Keratinocyte (primary cell): Measurements from ENCODE around the gene EXD2. TPM values are rescaled to one million over a fixed set of nuclear protein-coding genes. Genes with fewer than 3 reads are reported as not detected.

Experiments
- DNase-seq: peaks from one replicate; pipeline ENCODE4 v3.0.0-alpha.2; 2011; ENCODE audit warnings: low read depth, missing footprints, low spot score
- FAIRE-seq: peaks from 2 replicates; lab custom pipeline; 2011; peaks lifted over from hg19 to GRCh38; lab: Jason Lieb, UNC
- H2AFZ ChIP-seq: 2 replicates; pipeline ENCODE4 v1.6.0; 2012; ENCODE audit warnings: low read length, control low read depth, inconsistent platforms; ENCODE audit not compliant: control insufficient read depth
- H3K27ac ChIP-seq: 2 replicates; pipeline ENCODE4 v1.5.1; 2011; ENCODE audit warnings: low read length; ENCODE audit not compliant: control insufficient read depth, insufficient read depth
- H3K27me3 ChIP-seq: 3 replicates; pipeline ENCODE4 v1.6.0; 2011; ENCODE audit warnings: low read length; ENCODE audit not compliant: control insufficient read depth, insufficient read depth; ENCODE audit errors: extremely low read depth
- H3K36me3 ChIP-seq, 2 experiments: 2 replicates in 1 of 2; 3 replicates in 1 of 2; pipeline ENCODE4 v1.5.1; 2011; ENCODE audit warnings: low read length in 2 of 2, mild to moderate bottlenecking in 1 of 2; ENCODE audit not compliant: control insufficient read depth in 2 of 2, insufficient read depth in 2 of 2; ENCODE audit errors: extremely low read depth in 1 of 2
- H3K4me1 ChIP-seq: 3 replicates; pipeline ENCODE4 v1.5.1; 2011; ENCODE audit warnings: low read length; ENCODE audit not compliant: control insufficient read depth, insufficient read depth; ENCODE audit errors: extremely low read depth
- H3K4me2 ChIP-seq: 3 replicates; pipeline ENCODE4 v1.6.0; 2011; ENCODE audit warnings: low read depth, low read length; ENCODE audit not compliant: control insufficient read depth, insufficient read depth; ENCODE audit errors: extremely low read depth
- H3K4me3 ChIP-seq, 3 experiments: fragments of 200-600 bp in 1 of 3; sonication (generic) in 1 of 3; 2 replicates in 2 of 3; 3 replicates in 1 of 3; pipeline ENCODE4 v1.5.1; 2011 to 2016; ENCODE audit warnings: low read length in 3 of 3, mild to moderate bottlenecking in 3 of 3, control low read depth in 2 of 3, inconsistent platforms in 1 of 3, low read depth in 1 of 3, mixed read lengths in 1 of 3, mixed run types in 1 of 3, moderate library complexity in 1 of 3; ENCODE audit not compliant: control insufficient read depth in 2 of 3, insufficient read depth in 2 of 3; ENCODE audit errors: extremely low read depth in 1 of 3
- H3K79me2 ChIP-seq: 2 replicates; pipeline ENCODE4 v1.6.0; 2012; ENCODE audit warnings: low read length; ENCODE audit not compliant: control insufficient read depth, insufficient read depth
- H3K9ac ChIP-seq: 3 replicates; pipeline ENCODE4 v1.6.0; 2011; ENCODE audit warnings: low read length; ENCODE audit not compliant: control insufficient read depth, insufficient read depth; ENCODE audit errors: extremely low read depth
- H3K9me1 ChIP-seq: 3 replicates; pipeline ENCODE4 v1.6.0; 2011; ENCODE audit warnings: low read length; ENCODE audit not compliant: control insufficient read depth, insufficient read depth; ENCODE audit errors: extremely low read depth
- H3K9me3 ChIP-seq: 2 replicates; pipeline ENCODE4 v1.5.1; 2012; ENCODE audit warnings: low read depth, low read length; ENCODE audit not compliant: control insufficient read depth
- H4K20me1 ChIP-seq: 3 replicates; pipeline ENCODE4 v1.6.0; 2011; ENCODE audit warnings: low read length; ENCODE audit not compliant: control insufficient read depth, insufficient read depth; ENCODE audit errors: extremely low read depth
- EZH2 ChIP-seq: IDR thresholded peaks from one replicate; pipeline ENCODE4 v1.6.1; 2012; ENCODE audit warnings: inconsistent platforms, mild to moderate bottlenecking, low read length, moderate library complexity
- dilution Hi-C: fragments of 300-500 bp; cut with MboI; formaldehyde crosslinking; loops from one replicate; pipeline ENCODE4 v1.7.0; 2020; ENCODE audit warnings: low sequenced_read_pairs; ENCODE audit not compliant: extremely low pct_ligation_motif_present
- polyA plus RNA-seq, 5 experiments: library from polyadenylated mRNA; depleted of rRNA in 3 of 5; stranded (reverse) in 3 of 5; stranded (forward) in 1 of 5; unstranded in 1 of 5; fragments of >200 nt; gene quantifications; 1 replicate in 1 of 5; 2 replicates in 3 of 5; 3 replicates in 1 of 5; pipeline versions ENCODE4 v1.2.1 to v1.2.3, GENCODE V29; 2011 to 2012; ENCODE audit warnings: missing spikeins in 2 of 5, low read depth in 1 of 5, low replicate concordance in 1 of 5
- TF ChIP-seq, protein P1 (sequence below), 3 experiments: IDR thresholded peaks in 1 of 3; conservative IDR thresholded peaks in 1 of 3; optimal IDR thresholded peaks in 1 of 3; 2 replicates in 2 of 3; 3 replicates in 1 of 3; pipeline versions ENCODE3 to v1.5.1; 2011; ENCODE audit warnings: low read length in 3 of 3, mild to moderate bottlenecking in 3 of 3, moderate library complexity in 2 of 3, control low read depth in 1 of 3, inconsistent platforms in 1 of 3; ENCODE audit not compliant: insufficient read depth in 2 of 3; ENCODE audit errors: extremely low read depth in 1 of 3

Gene EXD2
- polyA plus RNA-seq, 1 donor (not counting 4 experiments of a cell fraction or from before 2014, with no cell fraction given), result 22.7 TPM

DNA sequence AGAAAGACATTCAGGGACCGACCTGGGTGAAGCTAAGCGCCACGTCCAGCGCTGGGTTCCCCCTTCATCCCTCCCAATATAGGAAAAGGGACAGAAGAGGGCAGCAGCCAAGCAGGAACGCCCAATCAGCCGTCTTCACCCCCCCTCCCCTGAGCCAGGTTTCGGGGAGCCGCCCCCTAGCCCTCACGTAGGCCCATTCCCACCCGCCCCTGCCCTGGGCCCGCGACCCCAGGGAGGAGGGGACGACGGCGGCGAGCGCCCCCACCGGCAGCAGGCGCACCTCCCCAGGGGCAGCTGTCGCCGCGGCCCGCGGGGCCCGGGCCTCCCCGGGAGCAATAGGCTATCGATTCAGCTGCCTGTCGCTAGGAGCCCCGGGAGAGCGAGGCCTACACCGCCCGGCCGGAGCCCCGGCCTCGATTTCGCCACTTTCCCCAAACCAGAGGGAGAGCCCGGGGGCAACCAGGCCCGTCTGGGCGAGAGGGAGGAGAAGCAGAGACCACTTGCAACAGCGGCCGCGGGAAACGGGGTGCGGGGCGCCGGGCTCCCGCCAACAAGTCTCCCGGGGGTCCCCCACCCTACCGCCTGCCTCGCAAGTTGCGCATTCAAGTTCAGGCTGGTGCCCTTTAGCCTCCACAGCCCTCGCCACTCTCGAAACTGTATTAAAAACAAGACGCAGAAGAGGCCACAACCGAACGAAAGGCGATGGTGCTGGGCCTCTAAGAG, 39.7 kb upstream of the EXD2 start:
- H3K4me2 ChIP-seq, result peak overlapping the region; percentile 76
- peak overlapping the region; percentile 93 for H3K9ac ChIP-seq
- TF ChIP-seq, protein P1, sequence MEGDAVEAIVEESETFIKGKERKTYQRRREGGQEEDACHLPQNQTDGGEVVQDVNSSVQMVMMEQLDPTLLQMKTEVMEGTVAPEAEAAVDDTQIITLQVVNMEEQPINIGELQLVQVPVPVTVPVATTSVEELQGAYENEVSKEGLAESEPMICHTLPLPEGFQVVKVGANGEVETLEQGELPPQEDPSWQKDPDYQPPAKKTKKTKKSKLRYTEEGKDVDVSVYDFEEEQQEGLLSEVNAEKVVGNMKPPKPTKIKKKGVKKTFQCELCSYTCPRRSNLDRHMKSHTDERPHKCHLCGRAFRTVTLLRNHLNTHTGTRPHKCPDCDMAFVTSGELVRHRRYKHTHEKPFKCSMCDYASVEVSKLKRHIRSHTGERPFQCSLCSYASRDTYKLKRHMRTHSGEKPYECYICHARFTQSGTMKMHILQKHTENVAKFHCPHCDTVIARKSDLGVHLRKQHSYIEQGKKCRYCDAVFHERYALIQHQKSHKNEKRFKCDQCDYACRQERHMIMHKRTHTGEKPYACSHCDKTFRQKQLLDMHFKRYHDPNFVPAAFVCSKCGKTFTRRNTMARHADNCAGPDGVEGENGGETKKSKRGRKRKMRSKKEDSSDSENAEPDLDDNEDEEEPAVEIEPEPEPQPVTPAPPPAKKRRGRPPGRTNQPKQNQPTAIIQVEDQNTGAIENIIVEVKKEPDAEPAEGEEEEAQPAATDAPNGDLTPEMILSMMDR (optimal IDR thresholded peaks at IDR 0.05 in 1 of 3, IDR thresholded peaks at IDR 0.05 in 1 of 3, conservative IDR thresholded peaks at IDR 0.05 in 1 of 3; ENCODE audit: extremely low read depth in 1 of 3, insufficient read depth in 2 of 3, low read length in 3 of 3), result peak in 2 of 3 experiments; percentile 26 to 42
- no peak for TF ChIP-seq EZH2
- no peaks in the 10 kb centered on the region for H3K27me3 ChIP-seq
- dilution Hi-C loops, result no loop called here
- DNase-seq (no peak), FAIRE-seq (no peak)
- H3K27ac ChIP-seq, result peak overlapping the region; percentile 77
- H3K4me3 ChIP-seq, result peak overlapping the region; percentile 91 to 98 (median 92)
- H3K9me3 ChIP-seq, result no peaks in the 10 kb centered on the region
- peaks cover 0 to 8% of the 10 kb centered on the region in 2 experiments for H3K36me3 ChIP-seq
- H2AFZ ChIP-seq, result peak overlapping the region; percentile 82
- H3K79me2 ChIP-seq, result peaks cover 51% of the 10 kb centered on the region
- H3K9me1 ChIP-seq, result no peaks in the 10 kb centered on the region
- H3K4me1 ChIP-seq, result peaks cover 29% of the 10 kb centered on the region
- H4K20me1 ChIP-seq, result peaks cover 2% of the 10 kb centered on the region

DNA sequence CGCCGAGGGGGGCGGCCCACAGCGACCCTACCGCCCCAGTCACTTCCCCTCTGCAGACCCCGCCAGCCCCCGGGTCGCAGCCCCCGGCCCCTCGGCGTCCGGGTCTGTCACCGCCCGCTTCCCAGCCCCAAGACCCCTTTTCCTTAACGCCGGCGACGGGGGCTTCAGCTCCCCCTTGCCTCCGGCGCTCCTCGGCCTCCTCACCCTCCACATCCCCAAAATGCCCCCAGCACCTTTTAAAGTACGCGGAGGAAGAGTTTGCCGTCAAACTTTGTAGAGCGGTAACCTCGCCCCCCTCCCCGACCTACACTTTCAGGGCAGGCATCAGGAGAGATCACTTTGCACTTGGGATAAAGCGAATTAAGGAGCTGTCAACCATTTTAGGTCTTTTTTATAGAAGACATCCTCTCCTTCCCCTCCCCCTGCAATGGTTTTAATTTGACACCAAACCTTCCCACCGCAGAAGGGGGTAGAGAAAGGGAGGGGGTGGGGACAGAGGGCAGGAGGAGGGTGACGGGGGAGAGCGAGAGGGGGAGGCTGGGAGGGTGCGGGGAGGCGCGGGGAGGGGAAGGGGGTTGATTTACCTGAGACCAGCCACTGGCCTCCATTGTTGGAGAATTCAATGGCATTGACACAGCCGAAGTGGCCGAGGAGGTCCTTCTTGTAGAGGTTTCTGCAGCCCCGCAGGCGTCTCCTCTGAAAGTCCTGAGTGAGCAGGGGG, 39.0 kb upstream of the EXD2 start:
- TF ChIP-seq, protein P1 (optimal IDR thresholded peaks at IDR 0.05 in 1 of 3, IDR thresholded peaks at IDR 0.05 in 1 of 3, conservative IDR thresholded peaks at IDR 0.05 in 1 of 3; ENCODE audit: extremely low read depth in 1 of 3, insufficient read depth in 2 of 3, low read length in 3 of 3), result no peak
- TF ChIP-seq EZH2, result no peak
- DNase-seq (no peak), FAIRE-seq (no peak)
- peak overlapping the region; percentile 93 for H3K9ac ChIP-seq
- H3K79me2 ChIP-seq, result peaks cover 45% of the 10 kb centered on the region
- no peaks in the 10 kb centered on the region for H3K9me1 ChIP-seq
- peak overlapping the region; percentile 91 to 98 (median 92) for H3K4me3 ChIP-seq
- peak overlapping the region; percentile 60 for H2AFZ ChIP-seq
- H3K27me3 ChIP-seq, result no peaks in the 10 kb centered on the region
- dilution Hi-C loops, result no loop called here
- H3K4me2 ChIP-seq, result peak overlapping the region; percentile 76
- peaks cover 29% of the 10 kb centered on the region for H3K4me1 ChIP-seq
- H3K36me3 ChIP-seq, result peaks cover 0 to 4% of the 10 kb centered on the region in 2 experiments
- no peaks in the 10 kb centered on the region for H3K9me3 ChIP-seq
- H4K20me1 ChIP-seq, result peaks cover 2% of the 10 kb centered on the region
- peak overlapping the region; percentile 77 for H3K27ac ChIP-seq
